Subcutaneous preadipocyte (primary cell): ENCODE data around the gene GPATCH11. TPM values are rescaled to one million over a fixed set of nuclear protein-coding genes. Genes with fewer than 3 reads are reported as not detected.

Experiments
- total RNA-seq: library from RNA; depleted of rRNA; stranded (reverse); fragments of >200 nt; gene quantifications from 2 replicates; pipeline ENCODE4 v1.2.3, GENCODE V29; 2012

GPATCH11 gene
- 4.8 and 7.6 TPM in 2 replicates for total RNA-seq

DNA sequence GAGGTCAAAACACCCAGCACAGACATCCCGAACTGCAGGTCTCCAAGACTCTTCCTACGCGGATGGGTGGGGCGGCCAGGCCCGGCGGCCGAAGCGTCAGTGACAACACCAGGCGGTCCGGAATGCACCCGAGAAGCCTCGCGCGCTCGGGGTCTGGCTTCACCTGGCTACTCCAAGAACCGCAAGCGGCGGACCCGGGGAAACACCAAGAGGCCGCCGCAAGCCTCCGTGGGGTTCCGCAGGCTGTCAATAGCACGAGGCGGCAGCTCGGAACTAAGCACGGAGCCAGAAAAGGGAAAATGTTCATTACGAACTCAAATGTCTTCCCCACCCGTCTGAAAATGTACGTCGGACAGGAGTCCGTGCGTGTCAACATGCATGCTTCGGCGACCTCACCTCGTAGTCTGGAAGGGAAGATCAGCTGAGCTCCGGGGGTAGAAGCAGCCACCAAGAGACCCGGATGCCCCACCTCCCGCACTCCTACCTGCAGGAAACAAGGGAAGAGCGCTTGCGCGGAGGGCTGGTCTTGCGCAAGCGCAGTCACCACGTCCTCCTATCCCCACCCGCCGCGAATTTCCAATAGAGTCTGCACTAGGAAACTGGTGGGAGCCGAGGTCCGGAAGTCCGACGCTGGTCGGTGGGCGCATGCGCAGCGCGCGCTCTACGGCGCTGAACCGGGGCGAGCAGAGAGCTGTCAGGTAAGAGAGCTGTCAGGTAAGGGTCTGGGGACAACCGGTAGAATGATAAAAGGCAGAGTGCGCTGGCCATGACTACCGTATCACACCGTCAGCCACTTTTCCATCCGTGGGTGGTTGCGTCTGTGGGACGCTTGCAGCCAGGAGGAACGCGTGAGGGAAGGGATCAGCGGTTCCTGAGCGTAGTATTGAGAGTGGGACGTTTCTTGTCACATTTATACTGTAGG is at the start of gene GPATCH11, which contains the start of gene HEATR5B:
Gene GPATCH11 (plus strand): TSS at position 646 of the 922 bp plus-strand sequence. CDS start 3,864 bp downstream, outside the sequence.
Gene HEATR5B (minus strand): TSS at position 500 of the 922 bp plus-strand sequence. CDS start 958 bp downstream, outside the sequence.

Other genes starting within 250 kb of the GPATCH11 start
- 16.9 and 21.5 TPM in 2 replicates for gene STRN, start 118.0 kb upstream of the GPATCH11 start, total RNA-seq
- gene HEATR5B, start 146 bp upstream of the GPATCH11 start, total RNA-seq: 20.6 and 21.1 TPM in 2 replicates
- gene EIF2AK2, start 72.5 kb downstream of the GPATCH11 start, total RNA-seq: 29.0 and 33.0 TPM in 2 replicates
- gene SULT6B1, start 104.2 kb downstream of the GPATCH11 start, total RNA-seq: not detected in 2 replicates
- gene CEBPZOS, start 112.0 kb downstream of the GPATCH11 start, total RNA-seq: 14.0 and 20.9 TPM in 2 replicates
- 43.0 and 60.8 TPM in 2 replicates for gene CEBPZ, start 147.1 kb downstream of the GPATCH11 start, total RNA-seq
- gene NDUFAF7, start 147.1 kb downstream of the GPATCH11 start, total RNA-seq: 13.2 and 15.4 TPM in 2 replicates
- gene PRKD3, start 240.3 kb downstream of the GPATCH11 start, total RNA-seq: 40.4 and 67.1 TPM in 2 replicates